Activated CD4-positive, alpha-beta T cell treated with anti-CD3 and anti-CD28 coated beads for 48 hours (primary cell): Measurements from ENCODE around the gene FAM131C.

Experiments
- DNase-seq: peaks from one replicate; pipeline ENCODE4 v3.0.0-alpha.2; 2020

The FAM131C gene

GRCh38 chr1:16013908-16014258 lies 59.6 kb downstream of the FAM131C start:
- no peak for DNase-seq

GRCh38 chr1:16013220-16013907 lies 60.1 kb downstream of the FAM131C start:
- DNase-seq, result peak; percentile 69

GRCh38 chr1:16012590-16013219 lies 60.7 kb downstream of the FAM131C start:
- DNase-seq, result peak; percentile 61

- no peak for DNase-seq
Measured at GRCh38 chr1:16011936-16012589, 61.4 kb downstream of the FAM131C start.

GRCh38 chr1:16010837-16011236 lies 62.6 kb downstream of the FAM131C start:
- DNase-seq, result no peak

GRCh38 chr1:16009678-16010077 lies 63.8 kb downstream of the FAM131C start:
- DNase-seq, result no peak

GRCh38 chr1:16009030-16009460 lies 64.4 kb downstream of the FAM131C start:
- peak; percentile 83 for DNase-seq
